ENCODE results near the gene PIGL.

Gene PIGL

DNA sequence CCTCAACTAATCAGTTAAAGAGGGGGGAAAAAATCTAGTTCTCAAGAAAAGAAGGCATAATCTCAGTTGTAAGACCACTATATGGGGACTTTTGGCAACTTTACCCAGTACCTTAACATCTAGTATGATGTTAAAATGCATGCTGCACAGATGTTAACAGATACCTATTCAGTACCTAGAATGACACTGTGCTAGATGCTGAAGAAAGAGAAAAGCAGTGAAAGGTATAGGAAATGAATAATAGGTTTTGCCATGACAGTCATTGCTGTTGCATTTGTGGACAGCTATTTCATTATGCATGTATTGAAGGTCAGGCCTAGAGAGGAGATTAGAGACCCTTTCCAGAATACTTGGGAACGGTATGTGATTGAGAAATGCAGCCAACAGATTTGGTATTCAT, 34.5 kb downstream of the PIGL start:
- H3K27ac ChIP-seq, result no peak overlapping the region; the same call in 1 of the 2 replicates
- TF ChIP-seq, protein P1, sequence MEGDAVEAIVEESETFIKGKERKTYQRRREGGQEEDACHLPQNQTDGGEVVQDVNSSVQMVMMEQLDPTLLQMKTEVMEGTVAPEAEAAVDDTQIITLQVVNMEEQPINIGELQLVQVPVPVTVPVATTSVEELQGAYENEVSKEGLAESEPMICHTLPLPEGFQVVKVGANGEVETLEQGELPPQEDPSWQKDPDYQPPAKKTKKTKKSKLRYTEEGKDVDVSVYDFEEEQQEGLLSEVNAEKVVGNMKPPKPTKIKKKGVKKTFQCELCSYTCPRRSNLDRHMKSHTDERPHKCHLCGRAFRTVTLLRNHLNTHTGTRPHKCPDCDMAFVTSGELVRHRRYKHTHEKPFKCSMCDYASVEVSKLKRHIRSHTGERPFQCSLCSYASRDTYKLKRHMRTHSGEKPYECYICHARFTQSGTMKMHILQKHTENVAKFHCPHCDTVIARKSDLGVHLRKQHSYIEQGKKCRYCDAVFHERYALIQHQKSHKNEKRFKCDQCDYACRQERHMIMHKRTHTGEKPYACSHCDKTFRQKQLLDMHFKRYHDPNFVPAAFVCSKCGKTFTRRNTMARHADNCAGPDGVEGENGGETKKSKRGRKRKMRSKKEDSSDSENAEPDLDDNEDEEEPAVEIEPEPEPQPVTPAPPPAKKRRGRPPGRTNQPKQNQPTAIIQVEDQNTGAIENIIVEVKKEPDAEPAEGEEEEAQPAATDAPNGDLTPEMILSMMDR (IDR thresholded peaks at IDR 0.05), result no peak
- TF ChIP-seq ZFX (IDR thresholded peaks at IDR 0.05; ENCODE audit: borderline replicate concordance), result no peak

DNA sequence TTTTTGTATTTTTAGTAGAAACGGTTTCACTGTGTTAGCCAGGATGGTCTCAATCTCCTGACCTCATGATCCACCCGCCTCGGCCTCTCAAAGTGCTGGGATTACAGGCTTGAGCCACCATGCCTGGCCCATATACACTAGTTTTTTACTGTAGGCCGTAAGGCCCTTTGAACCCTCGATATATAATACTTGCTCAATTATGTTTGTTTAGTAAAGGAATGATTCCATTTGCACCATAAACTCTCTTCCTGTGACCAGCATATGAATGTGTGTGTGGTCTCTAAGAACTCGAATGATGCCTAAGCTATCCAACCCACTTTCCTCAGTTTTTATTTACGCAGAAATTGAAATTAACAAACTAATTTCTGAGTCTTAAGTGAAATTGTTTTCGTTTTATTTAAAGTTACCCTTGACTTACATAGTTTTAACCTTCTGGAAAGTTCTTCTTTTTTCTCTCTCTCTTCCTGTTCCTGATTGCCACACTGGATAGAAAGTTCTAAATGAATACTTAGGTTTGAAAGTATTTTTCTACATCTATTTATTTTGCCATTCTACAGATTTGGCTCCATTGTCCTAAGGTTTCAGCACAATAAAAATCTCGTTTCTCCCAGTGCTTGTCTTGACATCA, 37.9 kb downstream of the PIGL start:
- no peak overlapping the region for H3K27ac ChIP-seq
- TF ChIP-seq, protein P1 (IDR thresholded peaks at IDR 0.05), result no peak
- TF ChIP-seq ZFX (IDR thresholded peaks at IDR 0.05; ENCODE audit: borderline replicate concordance), result no peak

- TF ChIP-seq, protein P1 (IDR thresholded peaks at IDR 0.05), result no peak
- no peak for TF ChIP-seq ZFX (IDR thresholded peaks at IDR 0.05; ENCODE audit: borderline replicate concordance)
- no peak overlapping the region for H3K27ac ChIP-seq
Measured at GRCh38 chr17:16255481-16255921, 38.5 kb downstream of the PIGL start.

- no peak overlapping the region for H3K27ac ChIP-seq
- no peak for TF ChIP-seq ZFX (IDR thresholded peaks at IDR 0.05; ENCODE audit: borderline replicate concordance)
- TF ChIP-seq, protein P1 (IDR thresholded peaks at IDR 0.05), result no peak
Measured at GRCh38 chr17:16258901-16259300, 41.9 kb downstream of the PIGL start.

DNA sequence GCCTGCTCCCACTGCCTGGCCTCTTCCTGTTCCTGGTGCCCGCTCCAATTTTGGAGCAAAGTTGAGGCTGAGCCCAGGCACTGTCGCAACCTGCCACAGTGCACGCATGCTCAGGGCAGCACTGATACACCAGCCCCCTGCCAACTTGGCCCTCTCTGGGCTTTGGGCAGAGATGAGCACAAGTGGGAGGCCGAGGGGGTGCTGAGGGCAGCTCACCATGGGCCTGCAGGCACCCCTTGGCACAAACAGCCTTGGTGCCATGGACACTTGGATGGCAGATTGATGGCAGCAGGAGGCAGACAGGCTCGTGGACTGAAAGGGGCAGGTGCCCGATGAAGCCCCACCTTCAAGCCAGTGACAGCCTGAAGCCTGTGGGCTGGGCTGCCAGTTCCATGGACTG, 42.9 kb downstream of the PIGL start:
- no peak overlapping the region for H3K27ac ChIP-seq
- TF ChIP-seq, protein P1 (IDR thresholded peaks at IDR 0.05), result no peak
- TF ChIP-seq ZFX (IDR thresholded peaks at IDR 0.05; ENCODE audit: borderline replicate concordance), result no peak

DNA sequence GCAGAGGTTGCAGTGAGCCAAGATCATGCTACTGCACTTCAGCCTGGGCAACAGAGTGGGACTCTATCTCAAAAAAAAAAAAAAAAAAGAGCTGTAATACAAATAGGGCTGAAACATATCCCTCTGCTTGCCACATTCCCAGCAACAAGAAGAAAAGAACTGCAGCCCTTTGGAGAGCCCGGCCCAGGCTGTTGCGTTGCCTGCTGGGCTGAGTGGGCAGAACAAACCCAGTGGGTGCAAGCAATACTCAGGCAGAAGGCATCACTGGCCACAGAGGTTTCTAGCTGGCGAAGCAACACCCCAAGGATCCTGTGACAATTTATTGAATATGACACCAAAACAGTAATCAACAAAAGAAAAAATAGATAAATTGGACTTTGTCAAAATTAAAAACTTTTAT, 44.0 kb downstream of the PIGL start:
- H3K27ac ChIP-seq, result no peak overlapping the region
- TF ChIP-seq, protein P1 (IDR thresholded peaks at IDR 0.05), result no peak
- TF ChIP-seq ZFX (IDR thresholded peaks at IDR 0.05; ENCODE audit: borderline replicate concordance), result no peak

GRCh38 chr17:16262201-16262600, 45.2 kb downstream of the PIGL start:
- H3K27ac ChIP-seq, result no peak overlapping the region
- TF ChIP-seq, protein P1 (IDR thresholded peaks at IDR 0.05), result no peak
- no peak for TF ChIP-seq ZFX (IDR thresholded peaks at IDR 0.05; ENCODE audit: borderline replicate concordance)
